K562 (cell line): ENCODE data around the gene IGF1R. TPM values are rescaled to one million over a fixed set of nuclear protein-coding genes. Genes with fewer than 3 reads are reported as not detected.

ENCODE experiments used
- ATAC-seq: fragments of 200-7000 bp; cut with Tn5 transposase; 3 replicates; pipeline ENCODE4 v1.9.1; 2020; ENCODE audit warnings: moderate library complexity
- BruUV-seq: library from RNA; stranded (reverse); fragments of 400-500 nt; replicated peaks from 2 replicates; lab custom pipeline; 2021; lab: Mats Ljungman, UMichigan
- CTCF ChIA-PET: fragments of 300-600 bp; formaldehyde crosslinking; extraction: SDS; loops from one replicate; lab custom pipeline; 2021; ENCODE audit warnings: low intra/inter-chr PET ratio; lab: Yijun Ruan, JAX
- POLR2A ChIA-PET: fragments of 300-600, 350-650 bp; sonication (Branson Sonifier 250); formaldehyde crosslinking; extraction: SDS; loops from one replicate; lab custom pipeline; 2021; ENCODE audit warnings: antibody characterized with exemption, inconsistent platforms; lab: Yijun Ruan, JAX
- DNase-seq, 4 experiments: peaks; one replicate each; pipeline versions ENCODE4 v3.0.0 to v3.0.0-alpha.2; 2011 to 2018; ENCODE audit warnings: low spot score in 3 of 4, mixed read lengths in 3 of 4; ENCODE audit errors: extremely low read depth in 1 of 4
- FAIRE-seq: peaks from 2 replicates; lab custom pipeline; 2011; peaks lifted over from hg19 to GRCh38; lab: Jason Lieb, UNC
- H2AFZ ChIP-seq: 2 replicates; pipeline ENCODE4 v1.6.0; 2011; ENCODE audit warnings: low read depth, low read length, control low read depth, inconsistent platforms
- H3K27ac ChIP-seq: fragments of 200-600 bp; 3 replicates; pipeline ENCODE4 v1.8.0; 2011; ENCODE audit warnings: low read depth, mild to moderate bottlenecking, control low read depth, inconsistent platforms, low read length, moderate library complexity, mixed read lengths; ENCODE audit errors: extremely low read depth
- H3K27me3 ChIP-seq, 2 experiments: fragments of 300-600 bp in 1 of 2; 2 replicates in 1 of 2; 3 replicates in 1 of 2; pipeline versions ENCODE4 v1.6.0 to v1.8.0; 2011; ENCODE audit warnings: inconsistent platforms in 2 of 2, low read length in 2 of 2, mild to moderate bottlenecking in 1 of 2, mixed read lengths in 1 of 2, moderate library complexity in 1 of 2; ENCODE audit not compliant: control insufficient read depth in 2 of 2, insufficient read depth in 2 of 2
- H3K36me3 ChIP-seq: fragments of 300-600 bp; 3 replicates; pipeline ENCODE4 v1.8.0; 2011; ENCODE audit warnings: mild to moderate bottlenecking, low read length, inconsistent platforms; ENCODE audit not compliant: control insufficient read depth, insufficient read depth
- H3K4me1 ChIP-seq, 2 experiments: fragments of 200-600 bp in 1 of 2; replicated peaks in 1 of 2; 2 replicates in 1 of 2; 3 replicates in 1 of 2; pipeline versions ENCODE4 v1.5.1 to v1.8.0; 2011; ENCODE audit warnings: inconsistent platforms in 2 of 2, low read length in 2 of 2, mild to moderate bottlenecking in 1 of 2, mixed read lengths in 1 of 2, moderate library complexity in 1 of 2; ENCODE audit not compliant: control insufficient read depth in 2 of 2, insufficient read depth in 2 of 2
- H3K4me2 ChIP-seq: 2 replicates; pipeline ENCODE4 v1.6.1; 2011; ENCODE audit warnings: low read length, control low read depth, inconsistent platforms, mixed read lengths; ENCODE audit not compliant: insufficient read depth
- H3K4me3 ChIP-seq: fragments of 200-600 bp; sonication (generic), shearing (Covaris generic); 2 replicates; pipeline ENCODE4 v1.5.1; 2016; ENCODE audit warnings: control low read depth, inconsistent platforms
- H3K79me2 ChIP-seq: fragments of 200-600 bp; 3 replicates; pipeline ENCODE4 v1.8.0; 2011; ENCODE audit warnings: low read length, inconsistent platforms; ENCODE audit not compliant: control insufficient read depth, insufficient read depth
- H3K9ac ChIP-seq, 2 experiments: 2 replicates each; pipeline versions ENCODE4 v1.6.0 to v1.6.1; 2011; ENCODE audit warnings: low read depth in 2 of 2, low read length in 2 of 2, control low read depth in 1 of 2, inconsistent platforms in 1 of 2, mild to moderate bottlenecking in 1 of 2, mixed read lengths in 1 of 2; ENCODE audit not compliant: insufficient read depth in 1 of 2
- H3K9me1 ChIP-seq: one replicate; pipeline ENCODE4 v1.6.0; 2011; ENCODE audit warnings: inconsistent platforms, mild to moderate bottlenecking, low read length, moderate library complexity; ENCODE audit not compliant: control insufficient read depth, insufficient read depth
- H3K9me3 ChIP-seq: replicated peaks from 2 replicates; pipeline ENCODE4 v1.5.1; 2011; ENCODE audit warnings: low read depth, low read length, inconsistent platforms; ENCODE audit not compliant: control insufficient read depth, insufficient read depth
- H4K20me1 ChIP-seq: replicated peaks from 2 replicates; pipeline ENCODE4 v1.6.1; 2011; ENCODE audit warnings: low read length, inconsistent platforms, mixed read lengths; ENCODE audit not compliant: control insufficient read depth, insufficient read depth
- CBFA2T2 ChIP-seq: fragments of 450-650 bp; conservative IDR thresholded peaks from 2 replicates; pipeline ENCODE4 v1.6.1; 2017; ENCODE audit warnings: mild to moderate bottlenecking
- KDM2B ChIP-seq: fragments of 250-450 bp; sonication (Bioruptor Pico); IDR thresholded peaks from 2 replicates; pipeline ENCODE4 v1.8.0; 2021; ENCODE audit warnings: mild to moderate bottlenecking, moderate library complexity
- MITF ChIP-seq: IDR thresholded peaks from 2 replicates; pipeline ENCODE4 v1.6.1; 2014; ENCODE audit warnings: antibody characterized with exemption
- PCBP1 ChIP-seq: fragments of 200-400 bp; formaldehyde crosslinking; IDR thresholded peaks from 2 replicates; pipeline ENCODE4 v1.6.1; 2018; ENCODE audit warnings: mild to moderate bottlenecking, low read depth, low read length; ENCODE audit not compliant: poor library complexity, severe bottlenecking
- TOE1 ChIP-seq, 2 experiments: fragments of 450-650 bp in 1 of 2; sonication (generic) in 1 of 2; formaldehyde crosslinking in 1 of 2; IDR thresholded peaks; 2 replicates each; pipeline versions ENCODE4 v1.7.1 to v1.8.0; 2016 to 2022; ENCODE audit warnings: borderline replicate concordance in 2 of 2, mild to moderate bottlenecking in 2 of 2, antibody characterized with exemption in 1 of 2, inconsistent platforms in 1 of 2, low read depth in 1 of 2, missing genetic modification reagents in 1 of 2, moderate library complexity in 1 of 2
- YY1 ChIP-seq, 3 experiments: IDR thresholded peaks; 2 replicates each; pipeline ENCODE4 v1.6.1; 2011; ENCODE audit warnings: low read length in 2 of 3, mild to moderate bottlenecking in 2 of 3, moderate library complexity in 2 of 3, borderline replicate concordance in 1 of 3, control low read depth in 1 of 3, low read depth in 1 of 3; ENCODE audit not compliant: insufficient read depth in 3 of 3, insufficient replicate concordance in 2 of 3, control insufficient read depth in 1 of 3, insufficient read length in 1 of 3; ENCODE audit errors: extremely low read depth in 1 of 3
- ZC3H4 ChIP-seq: sonication (generic); formaldehyde crosslinking; IDR thresholded peaks from 2 replicates; pipeline ENCODE4 v1.9.0; 2021; ENCODE audit warnings: missing genetic modification reagents, borderline replicate concordance
- ZFP30 ChIP-seq: fragments of 250-450 bp; sonication (Bioruptor Pico); IDR thresholded peaks from 2 replicates; pipeline ENCODE4 v1.8.0; 2022; ENCODE audit warnings: moderate library complexity, mild to moderate bottlenecking, inconsistent platforms, borderline replicate concordance
- WGBS: fragments of 100-300 bp; shearing (Covaris generic); methylation state at CpG from one replicate; pipeline ENCODE4 v1.1.6; 2016; ENCODE audit warnings: low coverage, mixed read lengths; ENCODE audit not compliant: insufficient coverage; ENCODE audit errors: missing lambda C conversion rate; 5-methylcytosine and 5-hydroxymethylcytosine counted together
- in situ Hi-C: fragments of 300-500 bp; cut with MboI; formaldehyde crosslinking; loops from 4 replicates; pipeline ENCODE4 v1.15.0; 2018; ENCODE audit warnings: inconsistent platforms, mixed read lengths
- intact Hi-C: fragments of 100-400 bp; cut with micrococcal nuclease; formaldehyde crosslinking; loops from 2 replicates; pipeline ENCODE4 v1.14.2; 2022
- polyA plus RNA-seq, 8 experiments: library from polyadenylated mRNA; depleted of rRNA in 4 of 8; stranded (reverse) in 5 of 8; unstranded in 3 of 8; fragments of >200 nt; fragmentation: Nextera tagmentation in 2 of 8; fragmentation: Illumina TruSeq in 1 of 8; extraction: Ambion mirVana in 2 of 8; extraction: Trizol in 1 of 8; gene quantifications; 2 replicates each; pipeline versions ENCODE4 v1.2.1 to v1.2.3, GENCODE V29; 2011 to 2014; ENCODE audit warnings: inconsistent platforms in 1 of 8, missing spikeins in 1 of 8
- total RNA-seq, 7 experiments: library from RNA; depleted of rRNA in 6 of 7; stranded (reverse); fragments of >200 nt in 6 of 7; fragmentation: Illumina TruSeq in 2 of 7; extraction: Trizol in 2 of 7; gene quantifications; 2 replicates each; pipeline versions ENCODE4 v1.2.1 to v1.2.3, GENCODE V29; 2011 to 2021; ENCODE audit warnings: low replicate concordance in 1 of 7
- TF ChIP-seq, protein P1 (sequence below): sonication (generic); formaldehyde crosslinking; IDR thresholded peaks from 2 replicates; pipeline ENCODE4 v1.8.1; 2022; ENCODE audit warnings: missing genetic modification reagents

The IGF1R gene
- total and polyA plus RNA-seq, 9 of the 15 experiments (the other 6 are each of a cell fraction or from before 2014, with no cell fraction given) = 0.35 to 8.0 (median 1.6) TPM

DNA sequence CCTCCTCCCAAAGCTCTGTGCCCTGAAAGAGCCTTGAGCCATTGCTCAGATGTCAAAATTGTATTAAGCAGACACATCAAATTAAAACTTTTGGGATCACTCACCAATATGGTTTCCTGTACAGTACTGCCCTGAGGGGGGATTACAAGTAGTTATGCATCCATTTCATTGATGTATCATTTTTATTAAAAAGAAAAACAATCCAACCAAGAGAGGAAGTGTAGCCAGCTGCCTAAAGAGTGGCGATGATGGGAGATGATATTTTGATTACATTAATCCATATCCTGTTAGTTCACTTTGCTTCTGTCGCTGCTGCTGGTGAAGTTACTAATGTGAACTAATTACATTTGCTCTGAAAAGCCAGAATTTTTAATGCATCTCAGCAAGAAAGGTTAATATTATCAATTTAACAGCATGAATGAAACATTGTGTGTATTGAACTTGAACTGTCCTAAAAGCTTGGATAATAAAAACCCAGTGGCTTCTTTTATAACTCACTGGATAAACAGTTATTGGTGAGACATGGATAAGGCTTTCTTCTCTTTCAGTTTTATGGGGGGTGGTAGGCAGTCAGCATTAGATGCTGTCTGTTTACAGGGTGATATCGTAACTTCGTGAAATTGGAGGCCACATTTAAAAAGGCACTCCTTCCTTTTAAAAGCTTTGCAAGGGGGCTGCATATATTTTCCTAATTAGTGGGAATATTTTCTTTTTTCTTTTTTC is 87.7 kb downstream of the IGF1R start:
- H3K4me2 ChIP-seq = no peak overlapping the region
- ATAC-seq = no peak
- H3K4me1 ChIP-seq = no peaks in the 10 kb centered on the region; a peak in 1 of 5 replicates
- WGBS = 0% methylated on average over 4 of the region's 4 CpGs
- H3K79me2 ChIP-seq = no peaks in the 10 kb centered on the region; the same call in 2 of the 3 replicates
- in situ Hi-C loops (no loop called here), intact Hi-C loops (no loop called here)
- H3K4me3 ChIP-seq = no peak overlapping the region
- no peaks in the 10 kb centered on the region for H3K9me1 ChIP-seq
- no peak overlapping the region for H2AFZ ChIP-seq
- H4K20me1 ChIP-seq = peaks cover 39% of the 10 kb centered on the region
- ChIA-PET POLR2A (no interaction called here), CTCF (no interaction called here)
- no peak for FAIRE-seq
- H3K27ac ChIP-seq = no peak overlapping the region
- DNase-seq = no peak
- H3K27me3 ChIP-seq = peaks cover 13 to 47% of the 10 kb centered on the region in 2 experiments; a peak in 4 of 5 replicates
- no peaks in the 10 kb centered on the region for H3K9me3 ChIP-seq
- no peaks in the 10 kb centered on the region for H3K36me3 ChIP-seq
- H3K9ac ChIP-seq = no peak overlapping the region
- TF ChIP-seq CBFA2T2 (no peak), TOE1 (IDR thresholded peaks at IDR 0.05; ENCODE audit: borderline replicate concordance) (no peak), TOE1 (CRISPR knock-in tag; IDR thresholded peaks at IDR 0.05; ENCODE audit: borderline replicate concordance, low read depth) (no peak), ZC3H4 (CRISPR knock-in tag) (no peak), PCBP1 (no peak), ZFP30 (CRISPR knock-in tag) (no peak), YY1 (IDR thresholded peaks at IDR 0.05; ENCODE audit: borderline replicate concordance in 1 of 3, control insufficient read depth in 1 of 3, extremely low read depth in 1 of 3, insufficient read depth in 3 of 3, insufficient read length in 1 of 3, insufficient replicate concordance in 2 of 3, low read depth in 1 of 3, low read length in 2 of 3) (no peak), KDM2B (CRISPR knock-in tag) (no peak), MITF (no peak)
- TF ChIP-seq, protein P1, sequence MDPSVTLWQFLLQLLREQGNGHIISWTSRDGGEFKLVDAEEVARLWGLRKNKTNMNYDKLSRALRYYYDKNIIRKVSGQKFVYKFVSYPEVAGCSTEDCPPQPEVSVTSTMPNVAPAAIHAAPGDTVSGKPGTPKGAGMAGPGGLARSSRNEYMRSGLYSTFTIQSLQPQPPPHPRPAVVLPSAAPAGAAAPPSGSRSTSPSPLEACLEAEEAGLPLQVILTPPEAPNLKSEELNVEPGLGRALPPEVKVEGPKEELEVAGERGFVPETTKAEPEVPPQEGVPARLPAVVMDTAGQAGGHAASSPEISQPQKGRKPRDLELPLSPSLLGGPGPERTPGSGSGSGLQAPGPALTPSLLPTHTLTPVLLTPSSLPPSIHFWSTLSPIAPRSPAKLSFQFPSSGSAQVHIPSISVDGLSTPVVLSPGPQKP (CRISPR knock-in tag) = no peak
- no TSS peak for BruUV-seq
